D721Med (cell line): ENCODE data around the gene MS4A10.
"Not testable (repeated sequence)": the region's sequence is repeated elsewhere in the genome, so short reads cannot be mapped to it uniquely, and the experiment has no call there.

Source experiments
- DNase-seq: peaks from one replicate; pipeline ENCODE4 v3.0.0; 2011; ENCODE audit warnings: low spot score; ENCODE audit not compliant: insufficient read length
- FAIRE-seq: peaks from 2 replicates; lab custom pipeline; 2011; peaks lifted over from hg19 to GRCh38; lab: Jason Lieb, UNC
- CTCF ChIP-seq: IDR thresholded peaks from 2 replicates; pipeline ENCODE4 v1.5.1; 2012; ENCODE audit warnings: mild to moderate bottlenecking, control low read depth; ENCODE audit not compliant: insufficient read depth; ENCODE audit errors: missing control alignments

MS4A10 gene

GRCh38 chr11:60810569-60810968, 25.4 kb downstream of the MS4A10 start:
- TF ChIP-seq CTCF: no peak
- no peak for DNase-seq
- no peak for FAIRE-seq

GRCh38 chr11:60813324-60813723, 28.2 kb downstream of the MS4A10 start:
- FAIRE-seq (no peak), DNase-seq (no peak)
- no peak for TF ChIP-seq CTCF

DNA sequence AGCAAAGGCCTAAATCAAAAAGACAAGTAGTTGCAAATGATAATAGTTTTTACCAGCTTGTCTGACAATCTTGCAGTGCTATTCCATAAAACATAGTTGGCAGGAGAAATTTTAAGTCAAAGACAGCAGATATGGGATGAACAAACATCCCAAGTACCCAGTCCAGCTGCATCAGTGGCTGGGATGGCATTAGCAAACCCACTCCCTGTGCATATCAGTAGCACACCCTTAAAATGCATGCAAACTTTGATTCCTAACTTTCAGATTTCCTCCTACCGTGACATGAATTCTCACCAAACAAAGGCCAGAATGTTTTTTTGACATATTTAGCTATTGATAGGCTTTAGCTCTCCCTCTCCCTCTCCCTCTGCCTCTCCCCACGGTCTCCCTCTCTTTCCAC, 29.0 kb downstream of the MS4A10 start:
- TF ChIP-seq CTCF: no peak
- FAIRE-seq (no peak), DNase-seq (no peak)

- TF ChIP-seq CTCF: no peak
- no peak for FAIRE-seq
Observed at GRCh38 chr11:60816590-60817157, 31.5 kb downstream of the MS4A10 start.

DNA sequence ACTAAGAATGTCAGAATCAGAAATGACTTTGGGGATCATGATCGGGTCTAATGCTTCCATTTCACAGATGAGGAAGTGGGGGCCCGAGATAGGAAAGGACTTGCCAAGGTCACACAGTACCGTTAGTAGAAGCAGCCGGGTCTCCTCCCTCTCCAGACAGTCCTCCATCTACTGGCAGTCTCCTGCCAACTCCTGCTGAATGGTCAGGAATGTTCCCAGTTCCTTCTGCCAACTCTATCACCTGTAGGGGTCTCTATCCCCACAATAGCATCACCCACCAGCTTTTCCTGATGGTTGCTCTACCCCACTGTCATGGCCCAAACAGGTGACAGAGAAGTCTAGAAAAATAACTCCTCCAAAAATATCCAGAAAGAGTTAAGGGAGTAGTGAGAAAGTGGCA, 32.9 kb downstream of the MS4A10 start:
- DNase-seq (no peak), FAIRE-seq (no peak)
- TF ChIP-seq CTCF: no peak

More at GRCh38 chr11:60816590-60817157, 31.5 kb downstream of the MS4A10 start:
- DNase-seq: no peak

GRCh38 chr11:60821827-60822599, 36.9 kb downstream of the MS4A10 start:
- no peak for TF ChIP-seq CTCF
- FAIRE-seq (no peak), DNase-seq (no peak)

DNA sequence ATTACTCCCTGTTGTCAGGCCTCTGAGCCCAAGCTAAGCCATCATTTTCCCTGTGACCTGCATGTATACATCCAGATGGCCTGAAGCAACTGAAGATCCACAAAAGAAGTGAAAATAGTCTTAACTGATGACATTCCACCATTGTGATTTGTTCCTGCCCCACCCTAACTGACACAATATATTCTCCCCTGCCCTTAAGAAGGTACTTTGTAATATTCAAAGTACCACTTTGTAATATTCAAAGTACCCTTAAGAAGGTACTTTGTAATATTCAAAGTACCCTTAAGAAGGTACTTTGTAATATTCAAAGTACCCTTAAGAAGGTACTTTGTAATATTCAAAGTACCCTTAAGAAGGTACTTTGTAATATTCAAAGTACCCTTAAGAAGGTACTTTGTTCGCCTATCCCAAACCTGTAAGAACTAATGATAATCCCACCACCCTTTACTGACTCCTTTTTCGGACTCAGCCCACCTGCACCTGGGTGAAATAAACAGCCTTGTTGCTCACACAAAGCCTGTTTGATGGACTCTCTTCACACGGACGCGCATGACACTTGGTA, 38.7 kb downstream of the MS4A10 start:
- not testable (repeated sequence) for FAIRE-seq

More for the DNA sequence above, 38.7 kb downstream of the MS4A10 start:
- not testable (repeated sequence) for DNase-seq
